22Rv1 (cell line): ENCODE data around the gene PCDH11X.
"Not testable (repeated sequence)": the region's sequence is repeated elsewhere in the genome, so short reads cannot be mapped to it uniquely, and the experiment has no call there.

Experiments used
- CTCF ChIP-seq: fragments of 450-650 bp; IDR thresholded peaks from 2 replicates; pipeline ENCODE4 v1.5.1; 2017; ENCODE audit warnings: mild to moderate bottlenecking
- ZFX ChIP-seq: fragments of 450-650 bp; IDR thresholded peaks from 2 replicates; pipeline ENCODE4 v1.6.1; 2017; ENCODE audit warnings: antibody characterized with exemption, borderline replicate concordance

- not testable (repeated sequence) for TF ChIP-seq CTCF, ZFX
These were observed 833 bp downstream of the PCDH11X start for GRCh38 chrX:91780008-91780407.
